Activated CD4-positive, alpha-beta T cell treated with anti-CD3 and anti-CD28 coated beads, Interleukin-2, amount 10 ng/mL, durations not matched to agents 7 days and 5 days (primary cell): ENCODE results near the gene CELSR1. TPM values are rescaled to one million over a fixed set of nuclear protein-coding genes. Genes with fewer than 3 reads are reported as not detected.

Experiments used
- CTCF ChIA-PET: fragments of 350-600 bp; sonication (Branson Sonifier 250); formaldehyde crosslinking; loops from one replicate; lab custom pipeline; 2021; ENCODE audit warnings: antibody characterized with exemption; lab: Charles Lee
- POLR2A ChIA-PET: fragments of 350-600 bp; sonication (Branson Sonifier 250); formaldehyde crosslinking; loops from one replicate; lab custom pipeline; 2021; ENCODE audit warnings: antibody characterized with exemption; lab: Charles Lee
- DNase-seq: peaks from one replicate; pipeline ENCODE4 v3.0.0-alpha.2; 2020
- H3K27ac Mint-ChIP-seq: one replicate; pipeline ENCODE4 v1.8.0; 2021; ENCODE audit warnings: mild to moderate bottlenecking, moderate library complexity, mixed read lengths
- H3K27me3 Mint-ChIP-seq: one replicate; pipeline ENCODE4 v1.8.0; 2021; ENCODE audit warnings: mixed read lengths
- H3K36me3 Mint-ChIP-seq: one replicate; pipeline ENCODE4 v1.8.0; 2021; ENCODE audit warnings: low read depth, mixed read lengths
- H3K4me1 Mint-ChIP-seq: one replicate; pipeline ENCODE4 v1.8.0; 2021; ENCODE audit warnings: mixed read lengths
- H3K4me3 Mint-ChIP-seq: one replicate; pipeline ENCODE4 v1.8.0; 2021; ENCODE audit warnings: mild to moderate bottlenecking, moderate library complexity, mixed read lengths
- H3K9me3 Mint-ChIP-seq: one replicate; pipeline ENCODE4 v1.8.0; 2021; ENCODE audit warnings: mixed read lengths
- total RNA-seq, 2 experiments: library from RNA; stranded (reverse); gene quantifications; one replicate each; pipeline ENCODE4 v1.2.3, GENCODE V29; 2021

CELSR1 gene
- total RNA-seq, 2 experiments from 2014 or later: 0.20 to 0.23 TPM

DNA sequence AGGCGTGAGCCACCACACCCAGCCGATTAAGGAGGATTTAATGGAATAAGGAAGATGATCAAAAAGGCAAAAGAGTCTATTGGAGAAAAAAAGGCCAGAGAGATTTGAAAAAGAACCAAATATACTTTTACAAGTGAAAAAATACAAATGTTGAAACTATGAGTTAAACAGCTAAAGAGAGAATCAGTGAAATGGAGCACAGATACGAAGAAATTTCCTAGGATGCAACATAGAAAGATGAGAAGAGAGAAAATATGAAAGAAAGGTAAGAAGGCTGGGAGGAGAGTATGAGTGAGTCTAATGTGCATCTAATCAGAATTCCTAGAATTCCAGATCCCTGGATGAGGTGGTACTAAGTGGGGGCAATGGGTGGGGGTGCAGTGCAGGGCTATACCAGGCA lies 19.4 kb upstream of the CELSR1 start:
- POLR2A ChIA-PET: no interaction called here
- Mint-ChIP-seq H3K9me3 (peaks cover 8% of the 10 kb centered on the region), H3K27ac (no peak overlapping the region), H3K36me3 (peaks cover 2% of the 10 kb centered on the region), H3K27me3 (no peaks in the 10 kb centered on the region), H3K4me1 (peaks cover 8% of the 10 kb centered on the region), H3K4me3 (no peak overlapping the region)
- no peak for DNase-seq
- CTCF ChIA-PET: no interaction called here

DNA sequence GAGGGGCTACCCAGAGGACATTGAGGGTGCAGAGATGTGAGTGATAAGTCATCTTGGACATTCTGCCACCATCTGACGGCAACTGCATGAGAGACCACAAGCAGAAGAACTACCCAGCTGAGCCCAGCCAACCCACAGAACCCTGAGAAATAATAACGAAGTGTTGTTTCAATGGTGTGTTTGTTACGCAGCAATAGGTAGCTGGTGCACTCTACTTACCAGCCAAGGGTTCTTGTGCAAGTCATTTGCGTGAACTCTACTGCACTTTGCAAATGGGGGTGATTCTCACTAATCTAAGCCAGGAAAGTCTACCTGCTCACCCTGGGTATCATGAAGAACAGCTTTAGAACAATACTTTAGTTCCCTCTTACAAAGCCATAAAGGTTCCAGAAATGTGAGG lies 15.8 kb upstream of the CELSR1 start:
- DNase-seq: no peak
- no peaks in the 10 kb centered on the region for H3K4me1 Mint-ChIP-seq
- no peak overlapping the region for H3K4me3 Mint-ChIP-seq
- no peaks in the 10 kb centered on the region for H3K27me3 Mint-ChIP-seq
- H3K36me3 Mint-ChIP-seq: peaks cover 2% of the 10 kb centered on the region
- ChIA-PET POLR2A (no interaction called here), CTCF (interaction anchor here (1.8 kb wide), 1 partner anchor 10 kb away, joined by 12 read pairs; no protein-coding TSS in a partner anchor)
- no peak overlapping the region for H3K27ac Mint-ChIP-seq
- peaks cover 8% of the 10 kb centered on the region for H3K9me3 Mint-ChIP-seq

DNA sequence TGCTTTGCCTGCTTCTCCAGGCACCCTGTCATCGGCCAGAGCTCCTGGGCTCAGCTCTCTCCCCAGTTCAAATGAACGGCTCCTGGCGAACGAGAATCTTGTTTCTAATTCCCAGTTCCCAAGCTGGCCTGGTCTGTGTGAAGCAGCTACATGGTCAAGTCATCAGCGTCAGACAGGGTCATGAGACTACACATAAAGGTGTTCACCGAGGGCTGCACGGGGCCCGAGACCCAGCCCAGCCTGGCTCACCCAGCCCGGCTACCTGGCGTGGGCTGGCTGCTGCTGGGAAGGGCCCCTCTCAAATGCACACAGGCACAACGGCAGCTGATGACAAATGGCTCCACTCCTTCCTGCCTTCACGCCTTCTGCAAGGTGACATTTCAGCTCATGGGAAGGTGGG lies 14.6 kb upstream of the CELSR1 start:
- CTCF ChIA-PET: interaction anchor here (1.4 to 1.8 kb wide), 2 partner anchors 12 to 184 kb away, joined by 4 to 12 read pairs; no protein-coding TSS in a partner anchor
- H3K36me3 Mint-ChIP-seq: peaks cover 2% of the 10 kb centered on the region
- H3K27ac Mint-ChIP-seq: no peak overlapping the region
- POLR2A ChIA-PET: no interaction called here
- H3K9me3 Mint-ChIP-seq: peaks cover 8% of the 10 kb centered on the region
- no peaks in the 10 kb centered on the region for H3K27me3 Mint-ChIP-seq
- DNase-seq: no peak
- H3K4me3 Mint-ChIP-seq: no peak overlapping the region
- no peaks in the 10 kb centered on the region for H3K4me1 Mint-ChIP-seq

DNA sequence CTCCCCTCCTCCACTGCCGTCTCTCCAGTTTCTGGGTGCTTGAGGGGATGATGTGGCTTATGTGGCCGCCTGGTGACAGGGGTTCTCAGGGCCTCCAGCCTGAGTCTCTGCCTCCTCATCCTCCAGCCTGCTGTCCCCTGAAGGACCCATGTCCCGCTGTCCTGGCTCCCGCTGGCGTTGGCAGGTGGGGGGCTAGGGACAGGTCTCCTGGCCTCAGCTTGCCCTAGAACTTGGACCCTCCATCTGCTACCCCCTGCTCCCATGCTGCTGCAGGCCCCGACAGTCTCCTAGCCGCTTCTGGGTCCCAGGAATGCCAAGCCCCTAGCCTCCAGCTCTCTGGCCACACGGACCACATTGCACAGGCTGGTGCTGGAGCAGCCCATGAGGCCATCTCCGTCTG lies 13.9 kb upstream of the CELSR1 start:
- peaks cover 3% of the 10 kb centered on the region for H3K9me3 Mint-ChIP-seq
- POLR2A ChIA-PET: no interaction called here
- CTCF ChIA-PET: interaction anchor here (1.2 to 1.4 kb wide), 2 partner anchors 12 to 184 kb away, joined by 3 to 4 read pairs; no protein-coding TSS in a partner anchor

DNA sequence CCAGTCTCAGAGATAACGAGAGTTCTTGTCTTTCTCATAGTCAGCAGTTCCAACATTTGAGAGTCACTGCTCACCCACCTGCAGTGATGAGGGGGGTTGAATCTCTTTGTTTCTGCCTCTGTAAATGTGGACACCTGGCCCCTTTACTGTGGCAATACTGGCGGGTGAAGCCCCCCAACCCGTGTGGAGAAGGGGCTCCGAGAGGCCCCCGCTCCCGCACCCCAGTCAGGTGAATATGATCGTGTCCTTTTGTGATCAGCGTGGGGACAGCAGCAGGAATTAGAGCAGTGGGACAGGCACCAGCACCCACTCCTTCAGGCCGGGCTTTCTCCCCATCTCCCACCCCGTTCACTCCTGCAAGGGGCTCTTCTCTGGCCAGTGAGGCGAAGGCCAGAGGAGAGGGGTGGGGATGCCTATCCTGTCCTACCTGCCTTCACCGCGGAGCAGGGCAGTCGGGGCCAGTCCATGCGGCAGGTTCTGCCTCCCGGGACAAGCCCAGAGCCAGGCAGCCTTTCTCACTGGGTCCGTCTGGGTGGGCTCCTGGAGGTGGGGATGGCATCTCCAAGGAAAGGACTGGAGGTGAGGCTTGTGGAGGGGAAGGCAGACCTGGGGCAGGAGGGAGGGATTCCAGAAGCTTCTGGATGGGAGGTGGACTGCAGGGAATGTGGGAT lies 12.7 kb upstream of the CELSR1 start:
- no peak overlapping the region for H3K27ac Mint-ChIP-seq
- H3K4me1 Mint-ChIP-seq: no peaks in the 10 kb centered on the region
- ChIA-PET POLR2A (no interaction called here), CTCF (interaction anchor here (1.2 kb wide), 1 partner anchor 13 kb away, joined by 3 read pairs; no protein-coding TSS in a partner anchor)
- no peak overlapping the region for H3K4me3 Mint-ChIP-seq
- peaks cover 3% of the 10 kb centered on the region for H3K9me3 Mint-ChIP-seq
- H3K27me3 Mint-ChIP-seq: peaks cover 3% of the 10 kb centered on the region
- no peak for DNase-seq
- H3K36me3 Mint-ChIP-seq: peaks cover 2% of the 10 kb centered on the region

More for the DNA sequence above, 13.9 kb upstream of the CELSR1 start:
- Mint-ChIP-seq H3K27me3 (no peaks in the 10 kb centered on the region), H3K4me1 (no peaks in the 10 kb centered on the region), H3K27ac (no peak overlapping the region), H3K4me3 (no peak overlapping the region), H3K36me3 (peaks cover 2% of the 10 kb centered on the region)
- DNase-seq: no peak

DNA sequence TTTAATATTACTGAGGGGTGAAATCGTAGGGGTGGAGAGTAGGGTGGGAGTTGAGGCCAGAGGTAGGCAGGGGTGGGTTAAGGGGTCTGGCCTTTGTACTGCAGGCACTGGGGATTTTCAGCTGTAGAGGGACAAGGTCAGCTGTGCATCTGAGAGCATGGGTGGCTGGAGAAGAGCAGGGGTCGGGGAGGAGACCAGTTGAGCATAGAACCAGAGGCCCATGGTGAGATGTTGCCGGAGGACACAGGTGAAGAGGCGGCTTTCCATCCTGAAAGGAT lies 12.1 kb upstream of the CELSR1 start:
- CTCF ChIA-PET: no interaction called here
- Mint-ChIP-seq H3K27ac (no peak overlapping the region), H3K4me3 (no peak overlapping the region), H3K36me3 (peaks cover 2% of the 10 kb centered on the region), H3K4me1 (no peaks in the 10 kb centered on the region), H3K27me3 (peaks cover 3% of the 10 kb centered on the region), H3K9me3 (peaks cover 3% of the 10 kb centered on the region)
- no peak for DNase-seq
- POLR2A ChIA-PET: no interaction called here

DNA sequence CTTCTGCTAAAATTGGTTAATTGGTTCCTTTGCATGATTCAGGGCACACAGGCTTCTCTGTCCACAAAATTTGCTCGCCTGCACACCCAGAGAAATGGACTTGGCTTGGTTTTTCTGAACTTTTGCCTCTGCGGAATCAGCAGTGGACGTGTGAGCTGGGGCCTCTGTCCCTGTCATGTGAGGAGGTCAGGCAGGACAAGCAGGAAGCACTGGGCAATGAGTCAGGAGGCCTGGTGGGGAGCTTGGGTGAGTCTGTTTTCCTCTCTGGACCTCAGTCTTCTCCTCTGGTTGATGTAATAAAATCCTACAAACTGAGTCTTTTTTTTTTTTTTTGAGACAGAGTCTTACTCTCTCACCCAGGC lies 10.4 kb upstream of the CELSR1 start:
- ChIA-PET CTCF (interaction anchor here (1.5 to 2.2 kb wide), 2 partner anchors 15 to 180 kb away, joined by 7 to 8 read pairs; no protein-coding TSS in a partner anchor), POLR2A (no interaction called here)
- Mint-ChIP-seq H3K4me1 (no peaks in the 10 kb centered on the region), H3K9me3 (peaks cover 3% of the 10 kb centered on the region), H3K4me3 (no peak overlapping the region), H3K27ac (no peak overlapping the region), H3K27me3 (peaks cover 3% of the 10 kb centered on the region), H3K36me3 (no peaks in the 10 kb centered on the region)
- DNase-seq: no peak

DNA sequence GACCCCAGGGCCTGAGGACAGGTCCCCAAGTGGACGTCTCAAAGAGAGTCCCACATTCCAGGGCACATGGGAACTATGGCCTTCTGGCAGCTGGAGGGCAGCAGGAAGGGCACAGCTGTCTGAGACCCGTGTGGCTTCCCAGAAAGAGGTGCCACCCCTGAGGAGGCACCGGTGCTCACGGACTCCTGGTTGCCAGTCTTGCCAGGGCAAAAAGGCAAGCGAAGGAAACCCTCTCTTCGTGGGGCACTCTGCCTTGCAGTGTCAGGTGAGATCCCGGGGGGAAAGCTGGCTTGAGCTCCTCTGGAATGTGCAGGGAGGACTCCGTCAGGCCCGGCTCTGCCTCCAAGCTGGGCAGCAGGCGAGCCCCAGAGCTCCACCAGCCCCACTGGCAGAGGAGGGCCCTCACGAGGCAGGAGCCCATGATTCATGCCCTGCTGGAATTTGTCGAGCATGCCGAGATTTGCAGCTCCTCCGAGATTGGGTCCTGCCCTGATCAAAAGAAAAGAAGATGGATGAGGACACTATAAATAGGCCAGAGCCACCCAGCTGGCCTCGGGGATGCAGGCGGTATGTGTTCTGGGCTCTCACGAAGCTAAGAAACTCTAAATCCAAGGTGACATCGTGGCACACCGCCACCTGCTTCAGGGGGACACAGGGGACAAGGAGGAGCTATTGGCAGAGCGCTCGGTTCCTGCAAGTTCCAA lies 9.9 kb upstream of the CELSR1 start:
- no peak overlapping the region for H3K27ac Mint-ChIP-seq
- H3K27me3 Mint-ChIP-seq: peaks cover 3% of the 10 kb centered on the region
- no peak for DNase-seq
- no peaks in the 10 kb centered on the region for H3K36me3 Mint-ChIP-seq
- H3K9me3 Mint-ChIP-seq: peaks cover 1% of the 10 kb centered on the region
- H3K4me1 Mint-ChIP-seq: no peaks in the 10 kb centered on the region
- CTCF ChIA-PET: interaction anchor here (1.5 to 2.2 kb wide), 2 partner anchors 16 to 180 kb away, joined by 7 to 8 read pairs; no protein-coding TSS in a partner anchor
- no peak overlapping the region for H3K4me3 Mint-ChIP-seq
- POLR2A ChIA-PET: no interaction called here

DNA sequence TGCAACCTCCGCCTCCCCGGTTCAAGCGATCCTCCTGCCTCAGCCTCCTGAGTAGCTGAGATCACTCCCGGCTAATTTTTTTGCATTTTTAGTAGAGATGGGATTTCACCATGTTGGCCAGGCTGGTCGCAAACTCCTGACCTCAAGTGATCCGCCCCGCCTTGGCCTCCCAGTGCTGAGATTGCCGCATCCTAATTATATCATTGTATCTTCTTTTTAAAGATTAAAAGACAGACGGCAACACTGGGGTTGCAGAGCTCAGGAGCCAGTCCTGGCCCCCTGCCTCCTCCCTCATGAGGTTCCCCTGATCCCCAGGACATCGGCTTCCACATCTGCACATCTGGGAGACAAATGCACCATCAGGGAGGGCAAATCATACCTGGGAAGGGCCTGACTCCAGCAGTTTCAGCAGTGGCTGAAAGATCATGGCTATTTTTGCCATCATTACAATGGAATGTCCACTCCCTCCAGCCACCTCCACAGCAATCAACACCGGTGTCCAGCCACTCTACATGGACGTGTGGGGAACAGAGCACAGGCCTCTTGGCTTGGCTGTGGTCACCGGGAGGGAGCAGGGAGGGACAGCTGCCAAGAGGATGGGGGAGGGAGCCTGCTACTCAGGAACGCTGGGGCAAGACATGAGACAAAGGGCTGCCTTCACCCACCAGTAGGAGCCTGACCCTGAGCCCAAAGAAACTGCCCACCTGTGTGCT lies 9.2 kb upstream of the CELSR1 start:
- H3K4me1 Mint-ChIP-seq: no peaks in the 10 kb centered on the region
- CTCF ChIA-PET: interaction anchor here (1.5 to 2.3 kb wide), 2 partner anchors 17 to 179 kb away, joined by 7 to 9 read pairs; no protein-coding TSS in a partner anchor
- H3K27ac Mint-ChIP-seq: no peak overlapping the region
- H3K4me3 Mint-ChIP-seq: no peak overlapping the region
- DNase-seq: no peak
- no peaks in the 10 kb centered on the region for H3K36me3 Mint-ChIP-seq
- POLR2A ChIA-PET: no interaction called here
- H3K9me3 Mint-ChIP-seq: no peaks in the 10 kb centered on the region
- H3K27me3 Mint-ChIP-seq: peaks cover 5% of the 10 kb centered on the region

DNA sequence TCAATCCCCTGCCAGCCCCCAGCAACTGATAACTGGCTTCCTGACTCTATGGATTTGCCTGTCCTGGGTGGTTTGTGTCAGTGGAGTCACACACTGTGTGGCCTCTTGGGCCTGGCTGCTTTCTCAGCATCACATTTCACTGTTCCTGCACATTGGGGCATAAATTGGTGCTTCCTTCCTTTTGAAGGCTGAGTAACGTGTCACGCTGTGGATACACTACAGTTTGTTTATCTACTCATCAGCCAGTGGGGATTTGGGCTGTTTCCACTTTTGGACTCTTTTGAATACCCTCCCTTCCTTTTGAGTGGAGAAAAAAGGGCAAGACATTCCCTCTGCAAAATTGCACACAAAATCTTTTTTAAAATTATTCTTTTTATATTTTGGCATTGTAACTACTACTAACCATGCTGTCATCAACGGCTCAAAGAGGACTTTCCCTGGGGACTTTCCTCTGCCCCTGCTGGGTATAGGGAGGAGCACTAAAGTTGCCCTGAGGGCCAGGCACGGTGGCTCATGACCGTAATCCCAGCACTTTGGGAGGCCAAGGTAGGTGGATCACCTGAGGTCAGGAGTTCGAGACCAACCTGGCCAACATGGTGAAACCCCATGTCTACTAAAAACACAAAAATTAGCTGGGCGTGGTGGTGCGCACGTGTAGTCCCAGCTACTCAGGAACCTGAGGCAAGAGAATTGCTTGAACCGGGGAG lies 7.8 kb upstream of the CELSR1 start:
- POLR2A ChIA-PET: no interaction called here
- Mint-ChIP-seq H3K27ac (no peak overlapping the region), H3K4me1 (no peaks in the 10 kb centered on the region), H3K9me3 (no peaks in the 10 kb centered on the region), H3K36me3 (no peaks in the 10 kb centered on the region), H3K4me3 (no peak overlapping the region), H3K27me3 (peaks cover 10% of the 10 kb centered on the region)
- DNase-seq: no peak
- CTCF ChIA-PET: interaction anchor here (2.3 kb wide), 1 partner anchor 178 kb away, joined by 9 read pairs; no protein-coding TSS in a partner anchor

DNA sequence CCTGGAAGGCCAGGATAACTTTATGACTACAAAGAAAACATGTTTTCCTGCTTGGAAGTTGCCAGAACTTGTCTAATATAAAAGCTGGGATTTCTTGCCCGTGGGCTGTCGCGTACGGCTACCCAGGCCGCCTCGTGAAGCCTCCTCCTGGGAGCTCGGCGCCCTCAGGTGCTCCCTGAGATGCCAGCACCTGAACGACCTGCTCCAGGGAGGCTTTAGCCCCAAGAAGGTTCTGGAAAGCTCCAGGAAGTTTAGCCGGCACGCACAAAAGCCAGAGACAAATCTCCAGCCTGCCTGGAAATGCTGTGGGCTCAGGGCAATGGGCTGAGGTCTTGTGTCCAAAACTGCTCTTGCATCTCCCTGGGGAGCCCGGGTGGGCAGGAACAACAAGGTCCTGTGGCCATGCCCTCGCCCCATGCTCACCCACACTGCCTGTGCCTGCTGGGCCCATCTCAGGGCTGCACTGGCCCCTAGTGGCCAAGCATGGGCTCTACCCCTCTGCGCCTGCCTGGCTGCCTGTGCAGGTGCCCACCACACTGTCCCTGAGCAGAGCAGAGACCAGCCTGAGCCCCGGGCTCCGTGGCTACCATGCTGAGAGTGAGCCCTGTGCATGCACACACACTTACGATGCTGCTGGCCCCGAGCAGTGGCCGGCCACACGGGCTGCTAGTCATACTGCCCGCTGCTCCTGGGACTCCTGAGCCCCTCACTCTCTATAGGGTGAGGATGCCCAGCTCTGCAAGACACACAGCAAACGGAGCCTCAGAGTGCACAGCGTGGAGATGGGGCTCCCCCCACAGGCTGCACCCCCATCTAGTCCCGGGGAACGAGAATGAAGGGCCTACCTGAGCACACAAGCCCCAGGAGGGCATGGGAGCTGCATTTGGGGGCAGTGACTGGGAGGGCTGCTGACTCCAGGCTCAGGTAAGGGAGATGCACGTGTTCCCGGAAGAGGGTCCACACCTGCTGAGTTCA lies 4.9 kb upstream of the CELSR1 start:
- H3K27me3 Mint-ChIP-seq: peaks cover 29% of the 10 kb centered on the region
- ChIA-PET POLR2A (no interaction called here), CTCF (interaction anchor here (0.8 to 2.4 kb wide), 3 partner anchors 173 to 217 kb away, joined by 3 to 8 read pairs (median 4); no protein-coding TSS in a partner anchor)
- H3K4me3 Mint-ChIP-seq: no peak overlapping the region
- DNase-seq: peak; percentile 68
- no peaks in the 10 kb centered on the region for H3K36me3 Mint-ChIP-seq
- no peaks in the 10 kb centered on the region for H3K9me3 Mint-ChIP-seq
- no peak overlapping the region for H3K27ac Mint-ChIP-seq
- no peaks in the 10 kb centered on the region for H3K4me1 Mint-ChIP-seq
